Activated CD4-positive, alpha-beta T cell treated with anti-CD3 and anti-CD28 coated beads for 36 hours (primary cell): Measurements from ENCODE around the gene ITGB7. TPM values are rescaled to one million over a fixed set of nuclear protein-coding genes. Genes with fewer than 3 reads are reported as not detected.

Experiments
- ATAC-seq: fragments of 200-7000 bp; cut with Tn5 transposase; one replicate; pipeline ENCODE4 v1.10.0; 2021; ENCODE audit warnings: mild to moderate bottlenecking, moderate library complexity
- CTCF ChIA-PET: fragments of 350-600 bp; sonication (Branson Sonifier 250); formaldehyde crosslinking; loops from one replicate; lab custom pipeline; 2021; ENCODE audit warnings: antibody characterized with exemption; lab: Charles Lee
- POLR2A ChIA-PET: fragments of 350-600 bp; sonication (Branson Sonifier 250); formaldehyde crosslinking; loops from one replicate; lab custom pipeline; 2021; ENCODE audit warnings: antibody characterized with exemption, inconsistent platforms; lab: Charles Lee
- DNase-seq: peaks from one replicate; pipeline ENCODE4 v3.0.0-alpha.2; 2020
- H3K27ac Mint-ChIP-seq: one replicate; pipeline ENCODE4 v1.8.0; 2021; ENCODE audit warnings: mixed read lengths
- H3K27me3 Mint-ChIP-seq: one replicate; pipeline ENCODE4 v1.8.0; 2021; ENCODE audit warnings: mixed read lengths
- H3K36me3 Mint-ChIP-seq: one replicate; pipeline ENCODE4 v1.8.0; 2021; ENCODE audit warnings: low read depth, mixed read lengths
- H3K4me1 Mint-ChIP-seq: one replicate; pipeline ENCODE4 v1.8.0; 2021; ENCODE audit warnings: mixed read lengths
- H3K4me3 Mint-ChIP-seq: one replicate; pipeline ENCODE4 v1.8.0; 2021; ENCODE audit warnings: mild to moderate bottlenecking, moderate library complexity, mixed read lengths
- H3K9me3 Mint-ChIP-seq: one replicate; pipeline ENCODE4 v1.8.0; 2021; ENCODE audit warnings: low read depth, mixed read lengths
- intact Hi-C, 2 experiments: fragments of 100-400 bp; cut with DNase I in 1 of 2; cut with micrococcal nuclease in 1 of 2; formaldehyde crosslinking; loops; one replicate each; pipeline versions ENCODE4 v1.14.2 to v1.15.1; 2022 to 2024; cut with DNase I, micrococcal nuclease
- total RNA-seq, 2 experiments: library from RNA; stranded (reverse); gene quantifications; one replicate each; pipeline ENCODE4 v1.2.3, GENCODE V29; 2021

The ITGB7 gene
- total RNA-seq, 2 experiments from 2014 or later, result 73.0 to 77.6 TPM

GRCh38 chr12:53217051-53217930, 10.2 kb upstream of the ITGB7 start:
- ATAC-seq (no peak), DNase-seq (peak; percentile 75)
- H3K9me3 Mint-ChIP-seq, result no peaks in the 10 kb centered on the region
- H3K4me3 Mint-ChIP-seq, result peak overlapping the region; percentile 83
- peak overlapping the region; percentile 95 for H3K27ac Mint-ChIP-seq
- CTCF ChIA-PET, result interaction anchor here (0.6 to 10.7 kb wide), 14 partner anchors 8 to 204 kb away, joined by 3 to 173 read pairs (median 4); partner anchors contain the start of genes AAAS, ESPL1, MYG1 and PFDN5
- peaks cover 13% of the 10 kb centered on the region for H3K36me3 Mint-ChIP-seq
- peaks cover 62% of the 10 kb centered on the region for H3K4me1 Mint-ChIP-seq
- POLR2A ChIA-PET, result interaction anchor here (0.5 to 1.0 kb wide), 3 partner anchors 107 to 1397 kb away, joined by 3 to 5 read pairs (median 4); no protein-coding TSS in a partner anchor
- intact Hi-C loops, result loop anchor here in 1 of 2 experiments (10.0 kb wide), 1 partner anchor 108 kb away; the partner anchor contains the start of gene AAAS
- no peaks in the 10 kb centered on the region for H3K27me3 Mint-ChIP-seq

GRCh38 chr12:53215497-53215896, 8.4 kb upstream of the ITGB7 start:
- Mint-ChIP-seq H3K27ac (peak overlapping the region; percentile 59), H3K4me1 (peaks cover 57% of the 10 kb centered on the region), H3K9me3 (no peaks in the 10 kb centered on the region), H3K36me3 (peaks cover 17% of the 10 kb centered on the region), H3K27me3 (no peaks in the 10 kb centered on the region), H3K4me3 (no peak overlapping the region)
- ChIA-PET CTCF (interaction anchor here (1.1 to 10.7 kb wide), 12 partner anchors 13 to 531 kb away, joined by 3 to 173 read pairs (median 6); partner anchors contain the start of genes AAAS, ESPL1, MYG1 and PFDN5), POLR2A (interaction anchor here (0.5 to 1.3 kb wide), 2 partner anchors 11 to 37 kb away, joined by 3 read pairs; no protein-coding TSS in a partner anchor)
- ATAC-seq, result no peak
- no peak for DNase-seq
- intact Hi-C loops, result loop anchor here in 1 of 2 experiments (10.0 kb wide), 1 partner anchor 109 kb away; the partner anchor contains the start of gene AAAS

GRCh38 chr12:53214687-53215455, 7.8 kb upstream of the ITGB7 start:
- H3K27me3 Mint-ChIP-seq, result no peaks in the 10 kb centered on the region
- peak overlapping the region; percentile 20 for H3K27ac Mint-ChIP-seq
- DNase-seq (no peak), ATAC-seq (no peak)
- H3K4me1 Mint-ChIP-seq, result peaks cover 57% of the 10 kb centered on the region
- peaks cover 17% of the 10 kb centered on the region for H3K36me3 Mint-ChIP-seq
- ChIA-PET POLR2A (interaction anchor here (0.6 to 1.3 kb wide), 2 partner anchors 15 to 38 kb away, joined by 3 read pairs; no protein-coding TSS in a partner anchor), CTCF (interaction anchor here (0.6 to 10.7 kb wide), 21 partner anchors 9 to 157 kb away, joined by 3 to 173 read pairs (median 8); partner anchors contain the start of genes AAAS, ESPL1, MYG1 and PFDN5)
- H3K9me3 Mint-ChIP-seq, result no peaks in the 10 kb centered on the region
- intact Hi-C loops, result loop anchor here in 1 of 2 experiments (10.0 kb wide), 1 partner anchor 110 kb away; the partner anchor contains the start of gene AAAS
- H3K4me3 Mint-ChIP-seq, result no peak overlapping the region

GRCh38 chr12:53214221-53214620, 7.2 kb upstream of the ITGB7 start:
- Mint-ChIP-seq H3K36me3 (peaks cover 17% of the 10 kb centered on the region), H3K27ac (peak overlapping the region; percentile 20), H3K27me3 (no peaks in the 10 kb centered on the region), H3K9me3 (no peaks in the 10 kb centered on the region), H3K4me3 (no peak overlapping the region), H3K4me1 (peaks cover 59% of the 10 kb centered on the region)
- DNase-seq, result no peak
- ATAC-seq, result no peak
- CTCF ChIA-PET, result interaction anchor here (0.6 to 10.7 kb wide), 23 partner anchors 9 to 294 kb away, joined by 3 to 173 read pairs (median 8); partner anchors contain the start of genes AAAS, CSAD, ESPL1 and MYG1
- intact Hi-C loops, result loop anchor here in 1 of 2 experiments (10.0 kb wide), 1 partner anchor 111 kb away; the partner anchor contains the start of gene AAAS
- POLR2A ChIA-PET, result interaction anchor here (0.6 to 1.1 kb wide), 2 partner anchors 14 to 55 kb away, joined by 3 to 4 read pairs; no protein-coding TSS in a partner anchor

- H3K27me3 Mint-ChIP-seq, result no peaks in the 10 kb centered on the region
- H3K4me3 Mint-ChIP-seq, result no peak overlapping the region
- ChIA-PET CTCF (interaction anchor here (0.6 to 10.7 kb wide), 24 partner anchors 10 to 295 kb away, joined by 3 to 173 read pairs (median 7); partner anchors contain the start of genes AAAS, CSAD, ESPL1 and MYG1), POLR2A (interaction anchor here (1.1 kb wide), 1 partner anchor 56 kb away, joined by 4 read pairs; no protein-coding TSS in a partner anchor)
- H3K27ac Mint-ChIP-seq, result no peak overlapping the region
- peaks cover 62% of the 10 kb centered on the region for H3K4me1 Mint-ChIP-seq
- intact Hi-C loops, result loop anchor here (1.0 to 10.0 kb wide), 6 partner anchors 38 to 132 kb away; partner anchors contain the start of genes AAAS (in 2 of the 2) and ESPL1 (in 1 of the 2)
- H3K36me3 Mint-ChIP-seq, result peaks cover 20% of the 10 kb centered on the region
- H3K9me3 Mint-ChIP-seq, result no peaks in the 10 kb centered on the region
- DNase-seq (peak; percentile 92), ATAC-seq (peak; percentile 70)
These were observed 6.3 kb upstream of the ITGB7 start for GRCh38 chr12:53213348-53213747.

- Mint-ChIP-seq H3K4me1 (peaks cover 62% of the 10 kb centered on the region), H3K4me3 (no peak overlapping the region), H3K27ac (no peak overlapping the region), H3K27me3 (no peaks in the 10 kb centered on the region), H3K9me3 (no peaks in the 10 kb centered on the region), H3K36me3 (peaks cover 20% of the 10 kb centered on the region)
- CTCF ChIA-PET, result interaction anchor here (0.5 to 10.7 kb wide), 22 partner anchors 10 to 641 kb away, joined by 3 to 173 read pairs (median 4); partner anchors contain the start of genes AAAS, ESPL1, MYG1 and PFDN5
- POLR2A ChIA-PET, result no interaction called here
- ATAC-seq (no peak), DNase-seq (no peak)
- intact Hi-C loops, result loop anchor here (1.0 to 10.0 kb wide), 6 partner anchors 38 to 132 kb away; partner anchors contain the start of genes AAAS (in 2 of the 2) and ESPL1 (in 1 of the 2)
These were observed 5.9 kb upstream of the ITGB7 start for GRCh38 chr12:53212931-53213330.

GRCh38 chr12:53211476-53212381, 4.7 kb upstream of the ITGB7 start:
- peak overlapping the region; percentile 10 for H3K27ac Mint-ChIP-seq
- ATAC-seq (no peak), DNase-seq (peak; percentile 48)
- H3K4me1 Mint-ChIP-seq, result peaks cover 59% of the 10 kb centered on the region
- ChIA-PET POLR2A (interaction anchor here (0.8 kb wide), 1 partner anchor 56 kb away, joined by 5 read pairs; the partner anchor contains the start of gene ESPL1), CTCF (interaction anchor here (0.7 to 10.7 kb wide), 22 partner anchors 9 to 290 kb away, joined by 3 to 173 read pairs (median 4); partner anchors contain the start of genes AAAS, ESPL1, MYG1 and PFDN5)
- H3K9me3 Mint-ChIP-seq, result no peaks in the 10 kb centered on the region
- no peaks in the 10 kb centered on the region for H3K27me3 Mint-ChIP-seq
- H3K36me3 Mint-ChIP-seq, result peaks cover 20% of the 10 kb centered on the region
- H3K4me3 Mint-ChIP-seq, result no peak overlapping the region
- intact Hi-C loops, result loop anchor here in 1 of 2 experiments (10.0 kb wide), 1 partner anchor 113 kb away; the partner anchor contains the start of gene AAAS

GRCh38 chr12:53210843-53211242, 3.8 kb upstream of the ITGB7 start:
- H3K9me3 Mint-ChIP-seq, result no peaks in the 10 kb centered on the region
- peaks cover 20% of the 10 kb centered on the region for H3K36me3 Mint-ChIP-seq
- no peak for ATAC-seq
- no peak overlapping the region for H3K27ac Mint-ChIP-seq
- peaks cover 59% of the 10 kb centered on the region for H3K4me1 Mint-ChIP-seq
- ChIA-PET CTCF (interaction anchor here (0.7 to 4.6 kb wide), 8 partner anchors 12 to 134 kb away, joined by 3 to 37 read pairs (median 4); partner anchors contain the start of gene AAAS), POLR2A (interaction anchor here (0.9 kb wide), 1 partner anchor 9 kb away, joined by 6 read pairs; no protein-coding TSS in a partner anchor)
- intact Hi-C loops, result loop anchor here in 1 of 2 experiments (10.0 kb wide), 1 partner anchor 114 kb away; the partner anchor contains the start of gene AAAS
- no peak for DNase-seq
- H3K4me3 Mint-ChIP-seq, result no peak overlapping the region
- H3K27me3 Mint-ChIP-seq, result no peaks in the 10 kb centered on the region
